22Rv1 (cell line): Measurements from ENCODE around the gene SLX4IP.
"Not testable (repeated sequence)": the region's sequence is repeated elsewhere in the genome, so short reads cannot be mapped to it uniquely, and the experiment has no call there.

ENCODE experiments used
- H3K27ac ChIP-seq: fragments of 450-650 bp; 2 replicates; pipeline ENCODE4 v1.5.1; 2017
- ZFX ChIP-seq: fragments of 450-650 bp; IDR thresholded peaks from 2 replicates; pipeline ENCODE4 v1.6.1; 2017; ENCODE audit warnings: antibody characterized with exemption, borderline replicate concordance
- TF ChIP-seq, protein P1 (sequence below): fragments of 450-650 bp; IDR thresholded peaks from 2 replicates; pipeline ENCODE4 v1.5.1; 2017; ENCODE audit warnings: mild to moderate bottlenecking

Gene SLX4IP

DNA sequence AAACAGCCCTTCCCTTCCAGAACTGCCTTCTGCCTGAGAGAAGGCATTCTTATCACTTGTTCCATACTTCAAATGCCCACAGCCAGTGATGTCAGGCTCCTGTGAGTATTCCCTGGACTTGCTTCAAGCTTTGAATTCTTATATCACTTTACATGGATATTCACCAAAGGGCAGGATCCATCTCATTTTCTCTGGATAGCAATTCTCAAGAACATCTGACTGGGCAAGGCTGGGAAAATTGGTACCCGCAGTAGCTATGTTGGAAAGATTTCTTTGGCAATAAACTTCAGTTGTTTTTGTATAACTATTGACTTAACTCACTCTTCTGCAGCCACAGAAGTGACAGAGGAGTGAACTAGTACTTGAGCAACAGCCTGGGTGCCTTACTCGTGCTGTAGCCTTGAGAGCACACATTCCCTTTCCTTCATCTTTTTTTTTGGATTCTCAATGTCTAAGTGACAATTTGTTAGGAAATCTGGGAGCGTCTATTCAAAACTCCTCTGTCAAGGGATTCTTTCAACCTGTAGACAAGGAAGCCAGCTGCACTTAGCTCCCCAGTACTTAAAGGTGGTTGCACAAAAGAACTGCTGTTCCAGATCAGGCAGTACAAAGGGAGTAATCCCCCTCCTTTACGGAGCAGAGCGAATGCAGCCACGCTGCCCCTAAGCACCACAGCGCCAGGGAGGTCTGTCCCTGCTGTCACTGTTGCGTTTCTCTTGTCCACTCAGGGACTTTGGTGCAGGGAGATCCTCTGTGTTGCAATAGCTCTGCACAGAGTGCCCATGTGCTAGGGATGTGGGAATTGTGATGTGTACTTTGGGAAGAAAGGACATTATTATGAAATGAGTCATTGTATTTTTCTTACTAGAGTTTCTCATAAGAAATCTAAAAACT, 169.1 kb downstream of the SLX4IP start:
- TF ChIP-seq ZFX, result no peak
- TF ChIP-seq, protein P1, sequence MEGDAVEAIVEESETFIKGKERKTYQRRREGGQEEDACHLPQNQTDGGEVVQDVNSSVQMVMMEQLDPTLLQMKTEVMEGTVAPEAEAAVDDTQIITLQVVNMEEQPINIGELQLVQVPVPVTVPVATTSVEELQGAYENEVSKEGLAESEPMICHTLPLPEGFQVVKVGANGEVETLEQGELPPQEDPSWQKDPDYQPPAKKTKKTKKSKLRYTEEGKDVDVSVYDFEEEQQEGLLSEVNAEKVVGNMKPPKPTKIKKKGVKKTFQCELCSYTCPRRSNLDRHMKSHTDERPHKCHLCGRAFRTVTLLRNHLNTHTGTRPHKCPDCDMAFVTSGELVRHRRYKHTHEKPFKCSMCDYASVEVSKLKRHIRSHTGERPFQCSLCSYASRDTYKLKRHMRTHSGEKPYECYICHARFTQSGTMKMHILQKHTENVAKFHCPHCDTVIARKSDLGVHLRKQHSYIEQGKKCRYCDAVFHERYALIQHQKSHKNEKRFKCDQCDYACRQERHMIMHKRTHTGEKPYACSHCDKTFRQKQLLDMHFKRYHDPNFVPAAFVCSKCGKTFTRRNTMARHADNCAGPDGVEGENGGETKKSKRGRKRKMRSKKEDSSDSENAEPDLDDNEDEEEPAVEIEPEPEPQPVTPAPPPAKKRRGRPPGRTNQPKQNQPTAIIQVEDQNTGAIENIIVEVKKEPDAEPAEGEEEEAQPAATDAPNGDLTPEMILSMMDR, result no peak
- no peak overlapping the region for H3K27ac ChIP-seq

DNA sequence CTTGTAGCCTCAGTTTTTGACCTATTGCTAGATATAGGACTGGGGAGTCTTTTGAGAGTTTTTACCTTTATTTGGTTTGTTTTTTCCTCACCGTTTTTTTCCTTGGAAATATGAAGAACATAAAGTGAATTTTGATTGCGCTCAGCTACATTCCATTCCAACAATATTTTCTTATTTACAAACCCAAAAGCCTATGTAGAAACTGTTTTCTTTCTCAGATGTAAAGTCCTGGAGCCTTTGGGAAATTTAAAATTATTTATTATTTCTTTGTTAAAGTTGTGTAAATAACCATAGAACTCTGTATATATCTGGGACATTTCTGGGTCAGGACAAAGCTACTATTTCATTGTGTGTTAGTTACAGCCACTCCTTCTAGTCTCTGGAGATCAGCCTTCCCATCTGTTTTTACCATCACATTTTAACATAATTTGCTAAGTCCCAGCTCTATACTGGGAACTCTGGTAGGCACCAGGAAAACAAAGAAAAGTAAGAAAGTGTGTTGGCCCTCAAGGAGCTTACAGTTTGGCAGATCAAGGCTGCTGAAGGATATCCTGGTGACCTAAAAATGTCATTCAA, 169.8 kb downstream of the SLX4IP start:
- no peak overlapping the region for H3K27ac ChIP-seq
- TF ChIP-seq, protein P1, result no peak
- no peak for TF ChIP-seq ZFX

DNA sequence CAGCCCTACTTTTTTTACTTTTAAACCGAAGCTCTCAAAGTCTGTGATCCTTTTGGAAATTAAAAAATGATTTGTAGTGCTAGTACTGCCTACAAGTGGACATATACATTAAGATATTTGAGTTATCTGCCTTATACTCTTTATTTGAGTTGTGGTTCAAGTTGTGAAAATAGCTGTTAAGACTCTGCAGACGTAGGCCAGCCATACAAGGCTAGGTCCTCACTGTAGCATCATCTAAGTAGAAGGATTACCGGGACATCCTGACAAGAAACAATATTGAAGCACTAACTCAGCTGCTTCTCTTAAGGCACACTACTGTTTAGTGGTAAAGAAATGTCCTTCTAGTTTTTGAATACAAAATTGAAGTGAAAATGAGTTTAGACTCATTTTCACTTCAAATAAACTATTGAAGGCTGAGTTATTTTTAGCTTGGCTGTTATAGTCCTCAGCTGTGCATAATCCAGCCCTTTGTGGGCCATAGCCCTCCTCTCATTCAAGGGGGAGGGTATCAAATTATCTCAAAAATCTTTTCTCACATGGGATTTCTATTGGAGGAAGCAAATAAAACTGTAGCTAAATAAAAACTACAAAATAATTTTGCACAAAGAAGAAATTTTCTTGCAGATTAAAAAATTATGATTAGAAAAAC, 170.6 kb downstream of the SLX4IP start:
- H3K27ac ChIP-seq, result no peak overlapping the region

DNA sequence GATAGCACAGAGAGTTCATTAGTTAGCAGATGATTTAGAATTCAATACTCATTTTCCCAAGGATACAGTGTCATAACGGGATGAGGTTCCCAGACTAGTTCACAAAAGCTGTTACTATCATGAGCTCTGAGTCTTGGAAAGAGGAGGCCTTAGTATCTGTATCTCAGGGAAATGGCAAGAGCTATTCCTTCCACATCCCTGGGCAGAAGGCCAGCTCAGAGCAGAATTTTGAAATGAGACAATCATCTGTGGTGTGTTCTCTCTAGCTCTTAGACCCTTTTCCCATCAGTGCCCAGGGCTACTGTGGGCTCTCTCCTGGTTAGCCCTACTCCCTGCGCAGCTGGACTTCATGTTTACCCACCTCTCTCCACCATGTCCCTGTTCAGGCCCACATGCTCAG, 174.2 kb downstream of the SLX4IP start:
- no peak for TF ChIP-seq ZFX
- TF ChIP-seq, protein P1, result no peak
- no peak overlapping the region for H3K27ac ChIP-seq

More for the DNA sequence above, 170.6 kb downstream of the SLX4IP start:
- TF ChIP-seq, protein P1, result no peak
- TF ChIP-seq ZFX, result no peak

DNA sequence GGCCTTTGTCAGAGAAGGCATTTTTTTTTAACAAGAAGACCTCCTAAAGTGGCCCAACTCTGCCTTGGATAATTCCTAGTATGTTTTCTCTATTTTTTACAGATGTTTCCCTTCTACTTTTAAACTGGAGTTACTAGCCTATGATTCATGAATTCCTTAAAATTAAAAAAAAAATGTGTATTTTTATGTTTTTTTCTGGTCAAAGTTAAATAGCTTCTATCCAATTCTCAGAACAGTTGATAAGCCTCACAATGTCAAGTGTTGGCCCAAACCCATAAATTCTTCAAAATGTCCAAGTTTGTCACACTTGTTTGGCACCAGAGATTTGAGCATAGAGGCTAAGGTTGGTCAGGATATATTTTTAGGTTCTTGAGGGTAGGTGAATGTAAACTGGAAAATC, 174.7 kb downstream of the SLX4IP start:
- H3K27ac ChIP-seq, result no peak overlapping the region

DNA sequence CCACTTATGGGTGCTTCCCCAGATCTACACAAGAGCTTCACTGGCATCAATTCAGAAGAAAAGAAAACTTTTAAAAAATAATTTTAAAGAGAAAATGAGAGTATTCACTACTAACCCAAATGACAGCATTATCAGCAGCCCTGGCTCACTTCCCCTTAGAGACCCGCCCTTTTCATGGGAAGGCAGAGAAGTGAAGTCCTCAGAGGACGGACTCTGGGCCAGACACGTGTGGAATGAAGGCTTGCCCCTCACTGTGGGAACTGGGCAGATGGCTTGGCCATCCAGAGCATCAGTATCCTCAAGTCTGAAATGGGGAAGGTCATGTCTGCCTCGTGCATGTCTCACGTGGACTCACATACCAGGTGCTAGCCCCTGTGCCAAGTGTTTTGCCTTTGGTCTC, 175.1 kb downstream of the SLX4IP start:
- H3K27ac ChIP-seq, result no peak overlapping the region

More for the DNA sequence above, 174.7 kb downstream of the SLX4IP start:
- TF ChIP-seq ZFX, result no peak
- TF ChIP-seq, protein P1, result no peak

DNA sequence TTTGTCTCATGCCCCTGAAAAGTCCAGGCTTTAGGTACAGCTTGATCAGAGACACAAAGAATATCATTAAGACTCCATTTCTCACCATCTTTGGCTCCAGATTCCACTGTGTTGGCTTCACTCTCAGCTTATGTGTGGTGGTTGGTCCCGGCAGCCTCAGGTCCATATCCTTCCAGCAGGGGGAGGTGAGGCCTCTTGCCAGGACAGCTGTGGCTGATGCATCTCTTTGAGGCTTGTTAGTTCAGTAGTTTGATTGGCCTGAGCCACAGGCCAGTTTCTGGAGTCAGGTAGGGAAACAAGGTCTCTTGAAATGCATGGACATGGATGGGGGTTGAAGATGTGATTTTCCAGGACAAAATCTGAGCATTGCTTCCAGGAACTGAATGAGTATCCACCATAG, 176.3 kb downstream of the SLX4IP start:
- TF ChIP-seq ZFX, result no peak
- TF ChIP-seq, protein P1, result peak; percentile 26
- H3K27ac ChIP-seq, result no peak overlapping the region

More for the DNA sequence above, 175.1 kb downstream of the SLX4IP start:
- no peak for TF ChIP-seq ZFX

DNA sequence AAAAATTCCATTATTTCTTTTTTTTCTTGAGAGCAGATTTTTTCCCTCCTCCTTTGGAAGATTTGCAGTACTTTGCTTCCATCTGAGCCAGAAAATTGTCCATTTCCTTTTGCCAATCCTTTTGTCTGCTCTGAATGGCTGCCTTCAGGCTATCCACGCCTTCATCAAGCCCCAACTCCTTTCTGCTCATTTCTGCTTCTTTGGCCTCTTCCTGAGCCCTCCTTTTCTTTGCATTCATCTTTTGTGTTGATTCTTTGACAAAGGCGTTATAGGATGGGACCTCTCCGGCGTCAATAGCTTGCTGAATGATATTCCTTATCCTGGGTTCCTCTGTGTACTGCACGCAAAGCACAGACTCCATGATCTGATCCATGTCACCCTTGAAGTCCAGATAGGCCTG, 178.3 kb downstream of the SLX4IP start:
- H3K27ac ChIP-seq, result not testable (repeated sequence)
